Endodermal cell (in vitro differentiated cells): ENCODE measurements around the gene ENO4. TPM values are rescaled to one million over a fixed set of nuclear protein-coding genes. Genes with fewer than 3 reads are reported as not detected.

Experiments
- DNase-seq: peaks from one replicate; pipeline ENCODE4 v3.0.0-alpha.2; 2017
- H3K27ac ChIP-seq: 2 replicates; pipeline ENCODE4 v1.5.1; 2013; ENCODE audit warnings: mild to moderate bottlenecking, low read depth, low read length, moderate library complexity
- H3K27me3 ChIP-seq: 2 replicates; pipeline ENCODE4 v1.6.1; 2013; ENCODE audit warnings: mild to moderate bottlenecking, low read length, moderate library complexity; ENCODE audit not compliant: insufficient read depth, control insufficient read depth, poor library complexity, severe bottlenecking
- H3K36me3 ChIP-seq: 2 replicates; pipeline ENCODE4 v1.7.0; 2013; ENCODE audit warnings: mild to moderate bottlenecking, low read length, moderate library complexity; ENCODE audit not compliant: control insufficient read depth, insufficient read depth
- H3K4me1 ChIP-seq: one replicate; pipeline ENCODE4 v1.7.0; 2013; ENCODE audit warnings: low read length; ENCODE audit not compliant: control insufficient read depth, insufficient read depth
- H3K4me3 ChIP-seq: 2 replicates; pipeline ENCODE4 v1.5.1; 2013; ENCODE audit warnings: mild to moderate bottlenecking, low read length, moderate library complexity
- H3K9ac ChIP-seq: 2 replicates; pipeline ENCODE4 v1.6.1; 2013; ENCODE audit warnings: mild to moderate bottlenecking, low read length, moderate library complexity; ENCODE audit not compliant: poor library complexity, severe bottlenecking; ENCODE audit errors: extremely low read depth
- H3K9me3 ChIP-seq: 2 replicates; pipeline ENCODE4 v1.6.1; 2013; ENCODE audit warnings: mild to moderate bottlenecking, low read length, moderate library complexity; ENCODE audit not compliant: control insufficient read depth
- H3K27ac Mint-ChIP-seq: 2 replicates; pipeline ENCODE4 v1.8.0; 2020; ENCODE audit warnings: mixed read lengths
- H3K27me3 Mint-ChIP-seq: 2 replicates; pipeline ENCODE4 v1.8.0; 2021; ENCODE audit warnings: mild to moderate bottlenecking, mixed read lengths; ENCODE audit not compliant: insufficient read depth
- H3K36me3 Mint-ChIP-seq: 2 replicates; pipeline ENCODE4 v1.8.0; 2020; ENCODE audit warnings: low read depth, mixed read lengths
- H3K4me1 Mint-ChIP-seq: 2 replicates; pipeline ENCODE4 v1.8.0; 2020; ENCODE audit warnings: mixed read lengths
- H3K4me3 Mint-ChIP-seq: 2 replicates; pipeline ENCODE4 v1.8.0; 2020; ENCODE audit warnings: mild to moderate bottlenecking, moderate library complexity, mixed read lengths
- H3K9me3 Mint-ChIP-seq: 2 replicates; pipeline ENCODE4 v1.8.0; 2020; ENCODE audit warnings: mild to moderate bottlenecking, mixed read lengths
- CTCF ChIP-seq: fragments of 200-600 bp; sonication (generic); conservative IDR thresholded peaks from 2 replicates; pipeline ENCODE4 v1.5.0; 2021; ENCODE audit warnings: antibody characterized with exemption, mild to moderate bottlenecking
- WGBS, 2 experiments: methylation state at CpG; one replicate each; pipeline versions ENCODE4 v1.1.5 to v1.1.7; 2013; ENCODE audit warnings: missing lambda C conversion rate in 2 of 2, mixed read lengths in 1 of 2; ENCODE audit not compliant: insufficient coverage in 1 of 2, insufficient read length in 1 of 2; 5-methylcytosine and 5-hydroxymethylcytosine counted together
- total RNA-seq, 2 donors: library from RNA; stranded (reverse); fragmentation: NEBNext Ultra II Directional in 1 of 2; extraction: Animal tissue kit (Norgen Biotek cat#: 25700) in 1 of 2; gene quantifications; 2 replicates in 1 of 2; 3 replicates in 1 of 2; pipeline ENCODE4 v1.2.1, GENCODE V29; 2021

The ENO4 gene
- total RNA-seq, 2 donors from 2014 or later, result 1.1 to 2.2 TPM

GRCh38 chr10:116831086-116831485 is 18.2 kb upstream of the ENO4 start:
- no peak for TF ChIP-seq CTCF
- Histone ChIP-seq H3K4me3 (no peak overlapping the region), H3K27me3 (no peaks in the 10 kb centered on the region), H3K27ac (no peak overlapping the region), H3K9me3 (no peaks in the 10 kb centered on the region), H3K4me1 (peaks cover 10% of the 10 kb centered on the region), H3K36me3 (no peaks in the 10 kb centered on the region), H3K9ac (no peak overlapping the region)
- no peaks in the 10 kb centered on the region for H3K27me3 Mint-ChIP-seq
- DNase-seq, result no peak
- no peaks in the 10 kb centered on the region for H3K9me3 Mint-ChIP-seq
- H3K27ac Mint-ChIP-seq, result no peak overlapping the region
- peaks cover 23% of the 10 kb centered on the region for H3K36me3 Mint-ChIP-seq
- peaks cover 41% of the 10 kb centered on the region for H3K4me1 Mint-ChIP-seq
- WGBS, 2 experiments, result 91% methylated on average over 4 of the region's 4 CpGs
- no peak overlapping the region for H3K4me3 Mint-ChIP-seq

GRCh38 chr10:116831790-116832189 is 17.5 kb upstream of the ENO4 start:
- Histone ChIP-seq H3K36me3 (no peaks in the 10 kb centered on the region), H3K9me3 (no peaks in the 10 kb centered on the region), H3K4me1 (peaks cover 11% of the 10 kb centered on the region), H3K27me3 (no peaks in the 10 kb centered on the region), H3K4me3 (no peak overlapping the region), H3K9ac (no peak overlapping the region), H3K27ac (no peak overlapping the region)
- Mint-ChIP-seq H3K27me3 (no peaks in the 10 kb centered on the region), H3K9me3 (no peaks in the 10 kb centered on the region), H3K27ac (no peak overlapping the region), H3K4me3 (no peak overlapping the region), H3K4me1 (peaks cover 45% of the 10 kb centered on the region), H3K36me3 (peaks cover 23% of the 10 kb centered on the region)
- TF ChIP-seq CTCF, result no peak
- DNase-seq, result peak; percentile 20
- WGBS, 2 experiments, result 88 to 91% methylated on average over 9 to 10 of the region's 10 CpGs

- TF ChIP-seq CTCF, result no peak
- Histone ChIP-seq H3K27ac (no peak overlapping the region), H3K9ac (no peak overlapping the region), H3K4me3 (no peak overlapping the region), H3K27me3 (no peaks in the 10 kb centered on the region), H3K36me3 (no peaks in the 10 kb centered on the region), H3K4me1 (peaks cover 19% of the 10 kb centered on the region), H3K9me3 (no peaks in the 10 kb centered on the region)
- peak; percentile 93 for DNase-seq
- H3K4me1 Mint-ChIP-seq, result peaks cover 63% of the 10 kb centered on the region
- H3K27me3 Mint-ChIP-seq, result no peaks in the 10 kb centered on the region
- H3K9me3 Mint-ChIP-seq, result no peaks in the 10 kb centered on the region
- peak overlapping the region; percentile 84 for H3K27ac Mint-ChIP-seq
- 55 to 63% methylated on average over 15 to 16 of the region's 17 CpGs for WGBS, 2 experiments
- peak overlapping the region; percentile 16 for H3K4me3 Mint-ChIP-seq
- H3K36me3 Mint-ChIP-seq, result peaks cover 21% of the 10 kb centered on the region
Observed at GRCh38 chr10:116833986-116834985, 15.0 kb upstream of the ENO4 start.
